ENCODE results near the gene DNAH7. TPM values are rescaled to one million over a fixed set of nuclear protein-coding genes. Genes with fewer than 3 reads are reported as not detected.

The DNAH7 gene
- total RNA-seq, 4 donors from 2014 or later: 1.6 to 5.0 (median 3.0) TPM

DNA sequence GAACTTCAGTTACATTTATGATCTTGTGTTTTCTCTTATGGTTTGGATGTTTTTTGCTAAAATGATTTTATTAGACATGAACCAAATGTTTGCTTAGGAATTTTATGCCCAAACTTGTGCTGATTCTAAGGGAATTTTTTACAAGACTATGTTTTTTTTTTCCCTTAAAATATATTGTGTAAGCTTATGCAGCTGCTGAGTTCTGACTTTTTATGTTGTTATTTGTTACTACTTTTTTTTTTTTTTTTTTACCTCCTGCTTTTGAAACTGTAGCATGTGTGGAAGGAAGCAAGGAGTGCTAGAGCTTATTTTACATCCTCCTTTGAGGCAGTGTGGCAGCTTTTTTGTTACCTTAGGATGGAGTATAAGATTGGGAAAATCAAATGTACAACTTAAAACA, 6.0 kb upstream of the DNAH7 start:
- Histone ChIP-seq H3K27me3 (no peaks in the 10 kb centered on the region), H3K4me3 (no peak overlapping the region), H3K36me3 (no peaks in the 10 kb centered on the region), H3K4me1 (peaks cover 0 to 21% (median 0%) of the 10 kb centered on the region in 4 donors), H3K9me3 (no peaks in the 10 kb centered on the region), H3K27ac (no peak overlapping the region)
- DNase-seq (ENCODE audit: low spot score in 2 of 2): no peak
- TF ChIP-seq, protein P1, sequence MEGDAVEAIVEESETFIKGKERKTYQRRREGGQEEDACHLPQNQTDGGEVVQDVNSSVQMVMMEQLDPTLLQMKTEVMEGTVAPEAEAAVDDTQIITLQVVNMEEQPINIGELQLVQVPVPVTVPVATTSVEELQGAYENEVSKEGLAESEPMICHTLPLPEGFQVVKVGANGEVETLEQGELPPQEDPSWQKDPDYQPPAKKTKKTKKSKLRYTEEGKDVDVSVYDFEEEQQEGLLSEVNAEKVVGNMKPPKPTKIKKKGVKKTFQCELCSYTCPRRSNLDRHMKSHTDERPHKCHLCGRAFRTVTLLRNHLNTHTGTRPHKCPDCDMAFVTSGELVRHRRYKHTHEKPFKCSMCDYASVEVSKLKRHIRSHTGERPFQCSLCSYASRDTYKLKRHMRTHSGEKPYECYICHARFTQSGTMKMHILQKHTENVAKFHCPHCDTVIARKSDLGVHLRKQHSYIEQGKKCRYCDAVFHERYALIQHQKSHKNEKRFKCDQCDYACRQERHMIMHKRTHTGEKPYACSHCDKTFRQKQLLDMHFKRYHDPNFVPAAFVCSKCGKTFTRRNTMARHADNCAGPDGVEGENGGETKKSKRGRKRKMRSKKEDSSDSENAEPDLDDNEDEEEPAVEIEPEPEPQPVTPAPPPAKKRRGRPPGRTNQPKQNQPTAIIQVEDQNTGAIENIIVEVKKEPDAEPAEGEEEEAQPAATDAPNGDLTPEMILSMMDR (IDR thresholded peaks at IDR 0.05): no peak
- no peak for TF ChIP-seq POLR2A (IDR thresholded peaks at IDR 0.05)
- no peak for TF ChIP-seq EP300 (IDR thresholded peaks at IDR 0.05)

DNA sequence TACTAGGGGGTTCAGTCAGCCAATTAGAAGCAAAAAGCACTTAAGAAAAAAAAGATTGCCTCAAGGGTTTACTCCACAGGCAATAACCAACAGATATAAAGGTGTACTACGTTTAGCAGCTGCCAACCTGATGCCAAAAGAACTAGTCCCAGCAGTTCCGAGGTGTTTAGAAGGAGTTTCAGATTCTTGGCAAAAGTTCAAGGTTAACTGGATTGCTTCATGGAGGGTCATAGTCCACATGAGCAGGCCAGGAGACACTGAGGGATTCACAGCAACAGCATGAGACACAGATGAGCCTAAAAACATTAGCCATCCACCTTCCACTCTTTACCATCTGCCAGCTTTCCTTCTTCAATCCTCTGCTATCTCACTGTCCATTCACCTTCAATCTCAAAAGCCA, 4.9 kb upstream of the DNAH7 start:
- Histone ChIP-seq H3K4me3 (no peak overlapping the region), H3K27me3 (no peaks in the 10 kb centered on the region), H3K9me3 (no peaks in the 10 kb centered on the region), H3K27ac (no peak overlapping the region), H3K36me3 (no peaks in the 10 kb centered on the region), H3K4me1 (peaks cover 0 to 17% (median 0%) of the 10 kb centered on the region in 4 donors)
- TF ChIP-seq, protein P1 (IDR thresholded peaks at IDR 0.05): no peak
- no peak for TF ChIP-seq EP300 (IDR thresholded peaks at IDR 0.05)
- no peak for TF ChIP-seq POLR2A (IDR thresholded peaks at IDR 0.05)
- WGBS, 2 donors: 45 to 58% methylated on average over 2 of the region's 2 CpGs
- no peak for DNase-seq (ENCODE audit: low spot score in 2 of 2)

DNA sequence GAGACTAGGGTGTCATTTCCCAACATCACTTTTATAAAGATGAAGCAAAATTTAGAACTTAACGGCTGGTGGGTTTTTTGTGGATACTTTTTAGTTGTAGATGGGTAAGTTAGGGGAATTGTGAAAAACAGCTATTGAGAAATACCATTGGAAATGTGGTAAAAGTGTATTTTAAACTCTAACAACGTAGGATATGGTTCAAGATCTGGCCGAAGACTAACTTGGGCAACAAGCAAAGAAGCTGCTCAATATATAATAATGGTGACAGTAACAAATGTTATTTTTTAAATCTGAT, 1.6 kb downstream of the DNAH7 start:
- Histone ChIP-seq H3K27me3 (no peaks in the 10 kb centered on the region), H3K9me3 (no peaks in the 10 kb centered on the region), H3K4me3 (no peak overlapping the region), H3K4me1 (peaks cover 0 to 19% (median 3%) of the 10 kb centered on the region in 4 donors), H3K36me3 (no peaks in the 10 kb centered on the region), H3K27ac (no peak overlapping the region)
- DNase-seq (ENCODE audit: low spot score in 2 of 2): no peak
- TF ChIP-seq EP300 (IDR thresholded peaks at IDR 0.05) (no peak), POLR2A (IDR thresholded peaks at IDR 0.05) (no peak)
- TF ChIP-seq, protein P1 (IDR thresholded peaks at IDR 0.05): no peak
- 18 to 25% methylated on average over 3 of the region's 3 CpGs for WGBS, 2 donors

DNA sequence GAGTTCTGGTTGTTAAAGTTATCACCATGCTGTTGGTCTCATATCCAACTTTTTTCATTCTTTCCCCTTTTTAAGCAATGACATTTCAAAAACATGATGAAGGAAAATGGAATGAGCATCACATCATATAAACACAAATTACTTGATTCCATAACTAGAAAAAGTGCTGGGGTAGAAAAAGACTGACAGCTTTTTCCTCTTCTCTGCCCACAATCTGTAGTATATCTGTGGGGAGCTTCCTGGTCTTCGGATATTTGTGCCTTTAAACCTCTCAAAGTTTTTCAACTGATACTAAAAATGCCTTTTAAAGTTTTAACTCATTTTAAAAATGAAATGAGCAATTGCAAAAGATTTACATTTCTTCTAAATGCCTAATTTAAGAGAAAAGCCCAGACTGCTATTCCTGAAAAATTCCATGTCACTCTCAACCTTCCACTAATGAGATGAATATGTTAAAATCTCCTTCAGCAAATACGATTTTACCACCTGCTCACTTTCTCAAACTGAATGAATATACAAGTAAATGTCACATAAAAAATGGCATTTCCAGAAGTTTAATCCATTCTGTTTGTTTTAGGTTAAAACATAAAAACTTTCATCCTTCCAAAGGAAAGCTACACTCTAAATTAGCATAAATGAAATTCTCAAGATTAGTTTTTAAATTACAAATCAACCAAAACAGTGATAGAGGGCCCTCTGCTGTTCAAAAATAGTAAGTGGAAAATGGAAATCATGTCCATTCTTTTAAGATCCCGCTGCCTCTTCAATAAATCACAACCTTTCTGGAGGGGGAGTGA, 2.1 kb downstream of the DNAH7 start:
- no peak for TF ChIP-seq EP300 (IDR thresholded peaks at IDR 0.05)
- TF ChIP-seq, protein P1 (IDR thresholded peaks at IDR 0.05): peak; percentile 51 to 55 (median 52)
- Histone ChIP-seq H3K27ac (no peak overlapping the region), H3K27me3 (no peaks in the 10 kb centered on the region), H3K4me1 (peaks cover 0 to 19% (median 3%) of the 10 kb centered on the region in 4 donors), H3K36me3 (no peaks in the 10 kb centered on the region), H3K4me3 (no peak overlapping the region), H3K9me3 (no peaks in the 10 kb centered on the region)
- WGBS, 2 donors: 44 to 45% methylated on average over 3 of the region's 3 CpGs
- DNase-seq (ENCODE audit: low spot score in 2 of 2): no peak

DNA sequence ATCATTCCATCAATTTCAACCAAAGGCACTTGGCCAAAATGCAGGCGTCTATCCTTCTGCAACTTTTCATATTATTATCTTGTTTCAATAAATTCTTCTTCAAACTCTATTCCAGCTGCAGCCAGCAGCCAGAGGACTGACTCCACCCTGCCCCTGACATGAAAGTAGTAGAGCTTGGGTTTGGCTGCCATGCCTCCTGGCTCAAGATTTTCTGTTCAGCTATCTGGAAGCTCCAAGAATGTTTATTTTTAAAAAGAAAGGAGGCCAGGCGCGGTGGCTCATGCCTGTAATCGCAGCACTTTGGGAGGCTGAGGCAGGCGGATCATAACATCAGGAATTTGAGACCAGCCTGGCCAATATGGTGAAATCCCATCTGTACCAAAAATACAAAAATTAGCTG, 4.9 kb downstream of the DNAH7 start:
- H3K9me3 ChIP-seq: no peaks in the 10 kb centered on the region
- WGBS, 2 donors: 87 to 89% methylated on average over 5 of the region's 5 CpGs
- no peaks in the 10 kb centered on the region for H3K36me3 ChIP-seq
- no peak overlapping the region for H3K27ac ChIP-seq
- no peaks in the 10 kb centered on the region for H3K27me3 ChIP-seq
- H3K4me3 ChIP-seq: no peak overlapping the region
- H3K4me1 ChIP-seq: peaks cover 0 to 15% (median 3%) of the 10 kb centered on the region in 4 donors
- no peak for DNase-seq (ENCODE audit: low spot score in 2 of 2)
- no peak for TF ChIP-seq POLR2A (IDR thresholded peaks at IDR 0.05)
- TF ChIP-seq, protein P1 (IDR thresholded peaks at IDR 0.05): no peak
- TF ChIP-seq EP300 (IDR thresholded peaks at IDR 0.05): no peak

All from tibial nerve (tissue), 4 donors.